Prostate gland (tissue), 2 donors: ENCODE data around the gene EMCN.

ENCODE experiments used
- CTCF ChIP-seq, 4 experiments: fragments of 200-600 bp in 2 of 4; fragments of 450-650 bp in 2 of 4; sonication (generic) in 2 of 4; IDR thresholded peaks; 1 replicate in 3 of 4; 2 replicates in 1 of 4; pipeline ENCODE4 v1.5.1; 2016 to 2019; ENCODE audit warnings: antibody characterized with exemption in 4 of 4, mild to moderate bottlenecking in 2 of 4, moderate library complexity in 2 of 4
- POLR2AphosphoS5 ChIP-seq: sonication (generic); formaldehyde crosslinking; IDR thresholded peaks from one replicate; pipeline ENCODE4 v1.6.1; 2017; ENCODE audit warnings: antibody characterized with exemption

GRCh38 chr4:100566396-100566795 lies 48.6 kb upstream of the EMCN start:
- no peak for TF ChIP-seq CTCF (IDR thresholded peaks at IDR 0.05)
- TF ChIP-seq POLR2AphosphoS5 = no peak
